Neural progenitor cell (in vitro differentiated cells): ENCODE results near the gene STAT3.

Source experiments
- CTCF ChIP-seq: fragments of 200-600 bp; sonication (generic); IDR thresholded peaks from 2 replicates; pipeline ENCODE4 v1.5.1; 2017; ENCODE audit warnings: antibody characterized with exemption, mild to moderate bottlenecking
- EZH2 ChIP-seq: fragments of 200-600 bp; sonication (generic); IDR thresholded peaks from 2 replicates; pipeline ENCODE4 v1.6.1; 2017; ENCODE audit warnings: antibody characterized with exemption, mild to moderate bottlenecking, moderate library complexity

DNA sequence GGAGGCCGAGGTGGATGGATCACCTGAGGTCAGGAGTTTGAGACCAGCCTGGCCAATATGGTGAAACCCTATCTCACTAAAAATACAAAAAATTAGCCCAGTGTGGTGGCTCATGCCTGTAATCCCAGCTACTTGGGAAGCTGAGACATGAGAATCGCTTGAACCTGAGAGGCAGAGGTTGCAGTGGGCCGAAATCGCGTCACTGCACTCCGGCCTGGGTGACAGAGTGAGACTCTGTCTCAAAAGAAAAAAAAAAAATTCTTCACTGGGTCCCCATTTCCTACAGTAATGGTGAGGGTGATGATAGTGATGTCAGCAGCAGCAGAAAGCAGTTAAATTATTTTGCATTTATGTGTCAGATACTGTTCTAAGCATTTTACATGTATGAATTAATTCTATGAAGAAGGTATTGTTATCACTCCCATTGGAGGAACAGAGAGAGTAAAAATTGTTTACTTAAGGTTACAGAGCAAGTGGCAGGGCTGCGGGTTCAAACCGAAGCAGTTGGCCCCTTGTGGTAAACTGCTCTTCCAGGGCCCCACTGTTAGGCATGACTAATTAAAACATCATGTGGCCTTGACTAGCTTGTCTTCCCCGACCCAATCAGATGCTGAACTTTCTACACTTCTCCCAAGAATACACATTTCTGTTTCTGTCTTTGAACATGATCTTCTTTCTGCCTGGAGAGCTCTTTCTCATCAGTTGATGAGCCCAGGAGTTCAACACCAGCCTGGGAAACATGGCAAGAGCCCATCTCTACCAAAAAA is 45.8 kb downstream of the STAT3 start:
- no peak for TF ChIP-seq CTCF
- no peak for TF ChIP-seq EZH2
